BJ (cell line): ENCODE data around the gene ANKZF1. TPM values are rescaled to one million over a fixed set of nuclear protein-coding genes. Genes with fewer than 3 reads are reported as not detected.

Experiments used
- CTCF ChIA-PET: fragments of 350-600 bp; formaldehyde crosslinking; extraction: SDS; loops from one replicate; lab custom pipeline; 2021; ENCODE audit warnings: antibody characterized with exemption, inconsistent platforms; lab: Yijun Ruan, JAX
- POLR2A ChIA-PET: fragments of 300-600 bp; sonication (Branson Sonifier 250); formaldehyde crosslinking; extraction: SDS; loops from one replicate; lab custom pipeline; 2021; ENCODE audit warnings: antibody characterized with exemption; lab: Charles Lee
- DNase-seq: peaks from one replicate; pipeline ENCODE4 v3.0.0-alpha.2; 2011; ENCODE audit warnings: low read depth
- H3K27me3 ChIP-seq: 2 replicates; pipeline ENCODE4 v1.6.0; 2011; ENCODE audit warnings: low read length; ENCODE audit not compliant: control insufficient read depth, insufficient read depth
- H3K36me3 ChIP-seq: 2 replicates; pipeline ENCODE4 v1.5.1; 2011; ENCODE audit warnings: low read length; ENCODE audit not compliant: control insufficient read depth, insufficient read depth
- H3K4me3 ChIP-seq: 2 replicates; pipeline ENCODE4 v1.5.1; 2011; ENCODE audit warnings: low read depth, mild to moderate bottlenecking, control low read depth, low read length
- polyA plus RNA-seq: library from polyadenylated mRNA; depleted of rRNA; stranded (reverse); fragments of >200 nt; gene quantifications from 2 replicates; pipeline ENCODE4 v1.2.3, GENCODE V29; 2011
- TF ChIP-seq, protein P1 (sequence below): IDR thresholded peaks from 2 replicates; pipeline ENCODE4 v1.5.1; 2011; ENCODE audit warnings: low read depth, mild to moderate bottlenecking, control low read depth, inconsistent platforms, low read length, moderate library complexity; ENCODE audit not compliant: insufficient read depth

The ANKZF1 gene
- polyA plus RNA-seq, 1 experiment: 37.7 TPM

- CTCF ChIA-PET: interaction anchor here (20.1 kb wide), 1 partner anchor 14 kb away, joined by 403 read pairs; no protein-coding TSS in a partner anchor
- POLR2A ChIA-PET: no interaction called here
- Histone ChIP-seq H3K27me3 (no peaks in the 10 kb centered on the region), H3K36me3 (peaks cover 24% of the 10 kb centered on the region), H3K4me3 (no peak overlapping the region)
- TF ChIP-seq, protein P1, sequence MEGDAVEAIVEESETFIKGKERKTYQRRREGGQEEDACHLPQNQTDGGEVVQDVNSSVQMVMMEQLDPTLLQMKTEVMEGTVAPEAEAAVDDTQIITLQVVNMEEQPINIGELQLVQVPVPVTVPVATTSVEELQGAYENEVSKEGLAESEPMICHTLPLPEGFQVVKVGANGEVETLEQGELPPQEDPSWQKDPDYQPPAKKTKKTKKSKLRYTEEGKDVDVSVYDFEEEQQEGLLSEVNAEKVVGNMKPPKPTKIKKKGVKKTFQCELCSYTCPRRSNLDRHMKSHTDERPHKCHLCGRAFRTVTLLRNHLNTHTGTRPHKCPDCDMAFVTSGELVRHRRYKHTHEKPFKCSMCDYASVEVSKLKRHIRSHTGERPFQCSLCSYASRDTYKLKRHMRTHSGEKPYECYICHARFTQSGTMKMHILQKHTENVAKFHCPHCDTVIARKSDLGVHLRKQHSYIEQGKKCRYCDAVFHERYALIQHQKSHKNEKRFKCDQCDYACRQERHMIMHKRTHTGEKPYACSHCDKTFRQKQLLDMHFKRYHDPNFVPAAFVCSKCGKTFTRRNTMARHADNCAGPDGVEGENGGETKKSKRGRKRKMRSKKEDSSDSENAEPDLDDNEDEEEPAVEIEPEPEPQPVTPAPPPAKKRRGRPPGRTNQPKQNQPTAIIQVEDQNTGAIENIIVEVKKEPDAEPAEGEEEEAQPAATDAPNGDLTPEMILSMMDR: no peak
- DNase-seq: no peak
Observed at GRCh38 chr2:219281588-219281987, 52.0 kb downstream of the ANKZF1 start.

DNA sequence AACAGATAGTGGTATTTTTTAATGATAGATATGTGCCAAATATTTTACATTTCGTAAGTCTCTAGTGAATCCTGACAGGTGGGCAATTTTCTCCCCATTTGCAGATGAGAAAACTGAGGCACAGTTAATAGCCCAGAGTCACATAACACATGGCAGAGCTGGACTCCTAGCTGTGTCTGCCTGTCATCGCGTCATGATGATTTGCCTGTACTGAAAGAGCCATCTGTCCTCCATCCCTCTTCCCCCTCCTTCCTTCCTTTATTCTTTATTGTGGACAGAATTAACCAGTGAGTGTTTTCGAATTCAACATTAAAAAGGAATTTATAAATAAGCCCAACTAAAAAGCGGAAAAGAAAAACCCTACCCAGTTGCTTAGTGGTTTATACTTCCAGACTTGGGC, 52.8 kb downstream of the ANKZF1 start:
- TF ChIP-seq, protein P1: no peak
- Histone ChIP-seq H3K4me3 (no peak overlapping the region), H3K36me3 (peaks cover 26% of the 10 kb centered on the region), H3K27me3 (no peaks in the 10 kb centered on the region)
- no peak for DNase-seq
- POLR2A ChIA-PET: no interaction called here
- CTCF ChIA-PET: interaction anchor here (1.1 to 20.1 kb wide), 2 partner anchors 13 to 123 kb away, joined by 3 to 403 read pairs; no protein-coding TSS in a partner anchor

- H3K27me3 ChIP-seq: no peaks in the 10 kb centered on the region
- peaks cover 26% of the 10 kb centered on the region for H3K36me3 ChIP-seq
- CTCF ChIA-PET: interaction anchor here (1.1 to 20.1 kb wide), 2 partner anchors 12 to 124 kb away, joined by 3 to 403 read pairs; no protein-coding TSS in a partner anchor
- POLR2A ChIA-PET: no interaction called here
- DNase-seq: no peak
- no peak overlapping the region for H3K4me3 ChIP-seq
- TF ChIP-seq, protein P1: no peak
Observed at GRCh38 chr2:219282943-219283581, 53.5 kb downstream of the ANKZF1 start.

DNA sequence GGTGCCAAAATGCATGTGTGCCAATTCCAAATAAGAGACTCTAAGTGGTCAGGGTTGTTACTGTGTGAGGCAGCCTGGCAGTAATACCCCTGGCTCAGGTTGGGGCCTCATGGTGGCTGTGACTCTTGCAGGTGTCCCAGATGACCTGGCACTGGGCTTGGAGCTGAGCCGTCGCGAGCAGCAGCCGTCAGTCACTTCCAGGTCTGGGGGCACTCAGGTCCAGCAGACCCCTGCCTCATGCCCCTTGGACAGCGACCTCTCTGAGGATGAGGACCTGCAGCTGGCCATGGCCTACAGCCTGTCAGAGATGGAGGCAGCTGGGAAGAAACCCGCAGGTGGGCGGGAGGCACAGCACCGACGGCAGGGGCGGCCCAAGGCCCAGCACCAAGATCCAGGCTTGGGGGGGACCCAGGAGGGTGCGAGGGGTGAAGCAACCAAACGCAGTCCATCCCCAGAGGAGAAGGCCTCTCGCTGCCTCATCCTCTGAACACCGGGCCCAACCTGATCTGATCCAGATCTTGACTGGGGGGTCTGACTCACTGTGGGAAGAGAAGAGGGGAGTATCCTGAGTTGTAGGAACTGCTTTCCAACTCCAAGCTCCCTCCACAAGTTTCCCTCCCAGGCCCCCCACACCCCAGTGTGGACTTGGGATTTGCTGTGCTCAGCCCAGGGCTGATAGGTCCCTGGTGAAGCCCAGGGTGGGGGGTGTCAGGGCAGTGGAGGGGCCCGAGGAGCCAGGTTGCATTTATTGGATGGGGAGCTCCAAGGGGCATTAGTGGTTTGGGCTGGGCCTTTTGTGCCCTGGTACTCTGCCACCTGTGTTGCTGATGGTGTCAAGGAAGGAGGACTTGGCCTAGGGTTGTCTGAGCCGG, 55.1 kb downstream of the ANKZF1 start:
- ChIA-PET POLR2A (no interaction called here), CTCF (interaction anchor here (0.6 to 20.7 kb wide), 5 partner anchors 4 to 125 kb away, joined by 3 to 403 read pairs (median 5); partner anchors contain the start of genes DNAJB2 and PTPRN)
- TF ChIP-seq, protein P1: no peak
- Histone ChIP-seq H3K27me3 (no peaks in the 10 kb centered on the region), H3K4me3 (no peak overlapping the region), H3K36me3 (peaks cover 26% of the 10 kb centered on the region)
- DNase-seq: no peak

GRCh38 chr2:219285373-219285735, 55.7 kb downstream of the ANKZF1 start:
- CTCF ChIA-PET: interaction anchor here (1.6 to 20.7 kb wide), 3 partner anchors 4 to 115 kb away, joined by 3 to 403 read pairs (median 403); partner anchors contain the start of gene DNAJB2
- Histone ChIP-seq H3K27me3 (no peaks in the 10 kb centered on the region), H3K4me3 (no peak overlapping the region), H3K36me3 (peaks cover 26% of the 10 kb centered on the region)
- POLR2A ChIA-PET: no interaction called here
- DNase-seq: no peak
- TF ChIP-seq, protein P1: no peak
